SK-N-SH treated with all-trans-retinoic acid at 6 μM for 48 hours (cell line): ENCODE results near the gene TREML1.

Experiments
- ATAC-seq: fragments of 200-7000 bp; cut with Tn5 transposase; 3 replicates; pipeline ENCODE4 v1.9.1; 2020; ENCODE audit warnings: mild to moderate bottlenecking, moderate library complexity
- BACH2 ChIP-seq: fragments of 250-450 bp; sonication (Bioruptor Pico); IDR thresholded peaks from 2 replicates; pipeline ENCODE4 v1.9.0; 2021; ENCODE audit warnings: mild to moderate bottlenecking, borderline replicate concordance
- CSDC2 ChIP-seq: fragments of 250-450 bp; sonication (Bioruptor Pico); IDR thresholded peaks from 2 replicates; pipeline ENCODE4 v1.5.0; 2020; ENCODE audit warnings: mild to moderate bottlenecking, moderate library complexity
- GLIS3 ChIP-seq: fragments of 250-450 bp; sonication (Bioruptor Pico); IDR thresholded peaks from 2 replicates; pipeline ENCODE4 v1.5.0; 2020; ENCODE audit warnings: mild to moderate bottlenecking, moderate library complexity
- ISL1 ChIP-seq: fragments of 250-450 bp; sonication (Bioruptor Pico); IDR thresholded peaks from 2 replicates; pipeline ENCODE4 v2.1.2; 2022; ENCODE audit warnings: mild to moderate bottlenecking, moderate library complexity
- PPARA ChIP-seq: fragments of 250-450 bp; sonication (Bioruptor Pico); IDR thresholded peaks from 2 replicates; pipeline ENCODE4 v1.5.0; 2020; ENCODE audit warnings: mild to moderate bottlenecking, borderline replicate concordance
- TCF4 ChIP-seq: fragments of 250-450 bp; sonication (Bioruptor Pico); IDR thresholded peaks from 2 replicates; pipeline ENCODE4 v1.8.0; 2021; ENCODE audit warnings: mild to moderate bottlenecking, moderate library complexity, borderline replicate concordance
- ZFP3 ChIP-seq: fragments of 250-450 bp; sonication (Bioruptor Pico); IDR thresholded peaks from 2 replicates; pipeline ENCODE4 v1.5.0; 2020; ENCODE audit warnings: mild to moderate bottlenecking, moderate library complexity
- ZFP30 ChIP-seq: fragments of 450-650 bp; formaldehyde crosslinking; IDR thresholded peaks from 2 replicates; pipeline ENCODE4 v1.5.0; 2022; ENCODE audit warnings: mild to moderate bottlenecking, moderate library complexity

TREML1 gene

GRCh38 chr6:41100871-41101287 lies 53.3 kb downstream of the TREML1 start:
- no peak for ATAC-seq
- TF ChIP-seq GLIS3 (CRISPR knock-in tag) (no peak), ZFP30 (CRISPR knock-in tag) (no peak), CSDC2 (CRISPR knock-in tag) (no peak), ZFP3 (CRISPR knock-in tag) (no peak), PPARA (CRISPR knock-in tag) (no peak), TCF4 (CRISPR knock-in tag) (no peak), ISL1 (CRISPR knock-in tag) (no peak), BACH2 (CRISPR knock-in tag) (no peak)
